ENCODE data around the gene APBA3.

The APBA3 gene

DNA sequence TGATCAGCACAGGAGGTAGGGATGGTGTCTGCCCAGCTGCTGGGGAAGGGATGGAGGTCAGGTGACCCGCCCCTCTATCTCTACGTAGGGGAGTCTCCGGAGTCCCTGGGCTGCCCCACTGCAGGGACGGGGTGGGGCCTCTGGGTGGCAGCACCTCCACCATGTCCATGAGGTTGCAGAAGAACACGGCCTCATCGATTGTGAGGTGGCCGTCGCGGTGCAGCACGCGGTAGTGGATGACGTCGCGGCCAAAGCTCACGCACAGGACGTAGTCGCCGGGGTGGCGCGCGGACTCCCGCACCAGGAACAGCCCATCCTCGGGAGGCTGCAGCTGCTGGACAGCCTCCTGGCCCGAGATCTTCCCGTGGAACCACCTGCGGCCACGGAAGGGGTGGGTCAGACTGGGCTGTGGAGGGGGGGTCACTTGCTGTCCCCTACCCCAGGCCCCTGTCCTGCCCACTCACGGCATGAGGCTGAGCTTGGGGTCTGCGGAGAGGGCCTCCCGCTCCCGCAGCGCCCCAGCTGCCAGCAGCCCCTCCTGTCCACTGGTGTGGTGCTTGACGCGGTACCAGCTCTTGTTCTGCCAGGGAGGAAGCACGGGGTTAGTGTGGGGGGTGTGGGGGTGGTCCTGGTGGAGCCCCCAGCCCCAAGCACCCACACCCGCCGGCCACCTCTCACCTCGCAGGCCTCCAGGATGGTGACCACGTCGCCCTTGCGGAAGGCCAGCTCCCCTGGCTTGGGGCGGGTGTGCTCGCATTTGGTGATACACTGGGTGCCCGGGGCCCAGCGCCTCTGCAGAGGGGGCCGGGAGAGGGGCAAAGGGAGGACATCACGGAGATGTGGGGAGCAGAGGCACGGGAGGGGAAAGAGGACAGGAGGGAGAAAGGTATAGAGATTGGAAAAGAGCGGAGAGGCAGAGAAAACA lies 22.4 kb upstream of the APBA3 start:
- peaks cover 32% of the 10 kb centered on the region for H3K36me3 Mint-ChIP-seq (ENCODE audit: insufficient read depth)
- DNase-seq = peak; percentile 44 to 57 (median 53)
- H3K27ac Mint-ChIP-seq = peak overlapping the region; percentile 54 to 82

DNA sequence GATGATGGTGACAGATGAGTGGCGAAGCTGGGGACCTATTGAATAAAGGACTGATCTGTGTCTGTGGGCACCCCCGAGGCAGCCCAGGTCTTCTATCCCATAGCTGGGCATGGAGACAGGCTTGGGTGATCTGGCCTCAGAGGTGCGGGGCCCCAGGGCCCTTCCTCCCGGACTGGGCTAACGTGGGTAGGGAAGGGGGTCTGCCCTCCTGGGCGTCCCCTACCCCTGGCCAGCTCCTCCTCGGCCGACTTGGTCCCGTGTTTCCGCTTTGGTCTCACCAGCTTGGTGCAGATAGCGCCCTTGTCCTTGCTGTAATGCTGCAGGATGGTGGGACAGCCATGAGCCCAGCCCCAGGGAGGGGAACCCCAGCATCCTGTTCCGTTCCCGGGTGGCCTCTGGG lies 21.4 kb upstream of the APBA3 start:
- ATAC-seq (replicated peaks) (no peak), DNase-seq (no peak)
- H3K27ac Mint-ChIP-seq = no peak overlapping the region
- H3K4me3 Mint-ChIP-seq = peak overlapping the region in 1 of 2 donors; percentile 4
- peaks cover 8 to 11% of the 10 kb centered on the region in 2 donors for H3K9me3 Mint-ChIP-seq
- H3K36me3 Mint-ChIP-seq (ENCODE audit: insufficient read depth) = peaks cover 32% of the 10 kb centered on the region
- H3K27me3 Mint-ChIP-seq = no peaks in the 10 kb centered on the region
- H3K4me1 Mint-ChIP-seq (ENCODE audit: low read depth in 2 of 2) = peaks cover 11 to 14% of the 10 kb centered on the region in 2 donors

More for the DNA sequence above, 22.4 kb upstream of the APBA3 start:
- ATAC-seq (replicated peaks) = peak; percentile 50
- peaks cover 15 to 18% of the 10 kb centered on the region in 2 donors for H3K4me1 Mint-ChIP-seq (ENCODE audit: low read depth in 2 of 2)
- no peaks in the 10 kb centered on the region for H3K27me3 Mint-ChIP-seq
- H3K4me3 Mint-ChIP-seq = peak overlapping the region; percentile 80 to 84
- H3K9me3 Mint-ChIP-seq = peaks cover 8 to 11% of the 10 kb centered on the region in 2 donors

DNA sequence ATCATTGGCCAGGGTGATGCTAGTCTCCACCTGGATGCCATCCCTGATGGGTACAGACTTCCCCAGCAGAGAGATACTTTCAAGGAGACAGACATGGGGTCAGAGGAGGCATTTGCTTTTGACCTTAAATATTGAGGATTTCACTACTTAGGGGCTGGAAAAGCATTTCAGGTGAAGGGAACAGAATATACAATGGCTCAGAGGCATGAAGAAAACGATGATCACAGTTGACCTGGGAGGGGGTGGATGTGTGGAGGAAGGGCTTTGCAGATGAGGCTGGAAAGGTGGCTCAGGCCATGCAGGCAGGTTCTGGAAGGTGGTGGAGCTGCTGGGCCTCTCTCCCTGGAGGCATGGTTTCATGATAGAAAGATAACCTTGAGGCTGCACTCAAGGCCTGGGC lies 20.8 kb upstream of the APBA3 start:
- Mint-ChIP-seq H3K36me3 (ENCODE audit: insufficient read depth) (peaks cover 32% of the 10 kb centered on the region), H3K4me1 (ENCODE audit: low read depth in 2 of 2) (peaks cover 11 to 14% of the 10 kb centered on the region in 2 donors), H3K9me3 (peaks cover 8 to 11% of the 10 kb centered on the region in 2 donors), H3K27ac (peak overlapping the region in 1 of 2 donors; percentile 82), H3K4me3 (no peak overlapping the region), H3K27me3 (no peaks in the 10 kb centered on the region)
- no peak for DNase-seq
- ATAC-seq (replicated peaks) = no peak

DNA sequence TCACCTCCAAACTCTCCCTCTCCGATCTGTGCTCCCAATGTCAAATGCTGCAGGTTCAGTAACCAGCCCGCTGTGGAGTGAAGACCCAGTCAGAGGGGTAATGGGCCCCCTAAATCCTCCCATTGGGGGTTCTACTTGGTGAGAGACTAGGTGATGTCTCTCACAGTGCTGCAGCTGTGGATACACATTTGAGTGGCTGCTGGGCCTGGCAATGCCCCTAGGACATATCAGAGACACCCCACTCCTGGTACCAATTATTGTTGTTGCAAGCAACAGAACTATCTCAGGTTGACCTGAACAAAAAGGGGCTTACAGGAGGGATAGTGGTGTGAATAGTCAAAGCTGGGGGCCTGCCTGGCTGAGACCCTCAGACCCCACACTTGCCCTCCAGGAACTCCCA lies 20.1 kb upstream of the APBA3 start:
- Mint-ChIP-seq H3K4me1 (ENCODE audit: low read depth in 2 of 2) (peaks cover 11 to 15% of the 10 kb centered on the region in 2 donors), H3K27ac (peak overlapping the region in 1 of 2 donors; percentile 82), H3K4me3 (no peak overlapping the region), H3K27me3 (no peaks in the 10 kb centered on the region), H3K9me3 (peaks cover 8 to 11% of the 10 kb centered on the region in 2 donors), H3K36me3 (ENCODE audit: insufficient read depth) (peaks cover 30% of the 10 kb centered on the region)
- ATAC-seq (replicated peaks) (no peak), DNase-seq (no peak)

DNA sequence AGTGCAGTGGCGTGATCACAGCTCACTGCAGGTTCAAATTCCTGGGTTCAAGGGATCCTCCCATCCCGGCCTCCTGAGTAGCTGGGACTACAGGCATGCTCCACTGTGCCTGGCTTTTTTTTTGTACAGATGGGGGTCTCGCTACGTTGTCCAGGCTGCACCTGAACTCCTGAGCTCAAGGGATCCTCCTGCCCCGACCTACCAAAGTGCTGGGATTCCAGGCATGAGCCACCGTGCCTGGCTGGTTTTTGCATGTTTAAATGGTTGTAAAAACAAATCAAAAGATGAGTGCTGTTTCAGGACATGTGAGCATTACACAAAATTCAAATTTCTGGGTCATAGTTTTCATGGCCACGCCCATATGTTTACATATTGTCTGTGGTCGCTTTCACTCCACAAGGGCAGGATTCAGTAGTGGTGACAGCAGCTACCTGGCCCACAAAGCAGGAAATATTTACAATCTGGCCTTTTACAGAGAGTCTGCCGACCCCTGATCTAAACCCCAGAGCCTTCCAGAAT lies 19.4 kb upstream of the APBA3 start:
- peaks cover 29% of the 10 kb centered on the region for H3K36me3 Mint-ChIP-seq (ENCODE audit: insufficient read depth)
- no peak overlapping the region for H3K4me3 Mint-ChIP-seq
- no peak for DNase-seq

DNA sequence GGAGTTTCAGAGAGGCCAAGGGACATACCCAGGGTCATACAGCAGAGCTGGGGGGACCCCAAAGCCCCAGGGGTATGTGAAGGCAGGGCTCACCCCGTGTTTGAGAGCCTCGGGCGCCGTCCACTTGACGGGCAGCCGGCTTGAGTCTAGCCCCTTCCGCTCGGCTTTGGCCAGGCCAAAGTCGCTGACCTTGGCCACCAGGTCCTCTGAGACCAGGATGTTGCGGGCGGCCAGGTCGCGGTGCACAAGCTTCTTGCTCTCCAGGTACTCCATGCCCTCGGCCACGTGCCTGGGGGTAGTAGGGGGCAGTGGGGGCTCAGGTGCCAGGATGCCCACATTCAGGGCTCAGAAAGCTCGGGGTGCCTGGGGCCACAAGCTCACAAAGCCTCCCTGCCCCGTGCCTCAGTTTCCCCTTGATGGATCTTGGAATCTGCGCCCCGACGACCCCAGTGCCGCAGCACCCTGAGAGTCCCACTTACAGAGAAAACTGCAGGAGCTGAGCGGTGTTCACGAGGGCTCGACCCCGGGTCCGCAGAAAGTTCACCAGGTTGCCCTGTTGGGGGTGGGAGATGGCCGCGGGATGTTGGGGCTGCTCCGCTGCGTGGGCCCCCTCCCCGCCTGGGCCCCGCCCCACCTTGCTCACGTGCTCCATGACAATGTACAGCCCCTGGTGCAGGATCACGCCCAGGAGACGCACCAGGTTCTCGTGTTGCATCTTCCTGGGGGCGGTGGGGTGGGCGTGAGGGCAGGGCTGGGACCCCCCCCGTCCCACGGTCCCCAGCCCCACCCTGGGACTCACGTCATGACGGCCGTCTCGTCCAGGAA lies 17.6 kb upstream of the APBA3 start:
- Mint-ChIP-seq H3K27me3 (no peaks in the 10 kb centered on the region), H3K4me1 (ENCODE audit: low read depth in 2 of 2) (peaks cover 5 to 8% of the 10 kb centered on the region in 2 donors), H3K36me3 (ENCODE audit: insufficient read depth) (peaks cover 21% of the 10 kb centered on the region), H3K9me3 (peaks cover 8 to 11% of the 10 kb centered on the region in 2 donors), H3K27ac (no peak overlapping the region), H3K4me3 (no peak overlapping the region)
- DNase-seq (no peak), ATAC-seq (replicated peaks) (no peak)

More for the DNA sequence above, 19.4 kb upstream of the APBA3 start:
- peak; percentile 27 for ATAC-seq (replicated peaks)
- peaks cover 8 to 11% of the 10 kb centered on the region in 2 donors for H3K9me3 Mint-ChIP-seq
- H3K4me1 Mint-ChIP-seq (ENCODE audit: low read depth in 2 of 2) = peaks cover 11 to 15% of the 10 kb centered on the region in 2 donors
- no peak overlapping the region for H3K27ac Mint-ChIP-seq
- H3K27me3 Mint-ChIP-seq = no peaks in the 10 kb centered on the region

DNA sequence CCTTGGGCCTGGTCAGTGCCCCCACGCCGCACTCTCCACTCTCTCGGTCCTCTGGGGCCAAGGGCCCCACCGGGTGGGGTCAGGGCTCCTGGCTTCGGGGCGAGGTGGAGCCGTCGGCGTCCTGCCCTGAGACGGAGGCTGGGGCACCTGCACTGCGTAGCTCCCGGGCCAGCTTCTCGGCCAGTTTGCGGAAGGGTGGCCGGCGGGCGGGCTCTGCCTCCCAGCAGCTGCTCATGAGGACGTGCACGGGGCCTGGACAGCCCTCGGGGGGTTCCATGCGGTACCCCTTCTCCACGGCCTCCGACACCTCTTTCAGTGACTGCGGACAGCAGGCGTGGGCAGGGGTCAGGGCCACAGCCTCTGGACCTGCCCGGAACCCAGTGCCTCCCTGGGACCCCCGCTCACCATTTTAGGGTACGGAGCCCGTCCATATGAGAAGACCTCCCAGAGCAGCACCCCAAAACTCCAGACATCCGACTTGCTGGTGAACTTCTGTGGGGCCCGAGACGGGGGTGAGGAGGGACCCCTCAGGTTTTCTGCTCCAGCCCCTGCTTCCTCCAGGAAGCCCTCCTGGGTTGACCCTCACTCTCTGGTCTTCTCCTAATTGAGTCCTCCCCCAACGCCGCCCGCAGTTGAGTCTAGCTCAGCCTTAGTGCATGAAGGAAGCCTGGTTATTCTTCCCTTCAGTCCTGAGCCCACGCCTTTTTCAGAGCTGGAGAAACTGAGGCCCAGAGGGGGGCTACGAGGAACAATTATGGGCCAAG lies 16.8 kb upstream of the APBA3 start:
- Mint-ChIP-seq H3K27ac (no peak overlapping the region), H3K9me3 (peaks cover 8 to 11% of the 10 kb centered on the region in 2 donors), H3K27me3 (no peaks in the 10 kb centered on the region), H3K36me3 (ENCODE audit: insufficient read depth) (peaks cover 16% of the 10 kb centered on the region), H3K4me1 (ENCODE audit: low read depth in 2 of 2) (peaks cover 8 to 9% of the 10 kb centered on the region in 2 donors), H3K4me3 (no peak overlapping the region)
- ATAC-seq (replicated peaks) (no peak), DNase-seq (no peak)

DNA sequence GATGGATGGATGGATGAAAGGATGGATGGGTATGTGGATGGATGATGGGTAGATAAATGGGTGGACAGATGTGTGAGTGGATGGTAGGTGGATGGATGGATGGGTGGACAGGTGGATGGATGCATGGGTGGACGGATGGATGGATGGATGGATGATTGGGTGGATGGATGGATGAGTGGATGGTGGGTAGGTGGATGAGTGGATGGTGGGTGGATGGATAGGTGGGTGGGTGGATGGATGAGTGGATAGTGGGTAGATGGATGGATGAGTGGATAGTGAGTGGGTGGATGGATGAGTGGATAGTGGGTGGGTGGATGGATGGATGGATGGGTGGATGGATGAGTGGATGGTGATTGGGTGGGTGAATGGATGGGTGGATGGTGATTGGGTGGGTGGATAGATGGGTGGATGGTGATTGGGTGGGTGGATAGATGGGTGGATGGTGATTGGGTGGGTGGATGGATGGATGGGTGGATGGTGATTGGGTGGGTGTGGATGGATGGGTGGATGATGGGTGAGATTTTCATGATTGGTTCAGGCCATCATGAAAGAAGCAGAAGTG lies 15.1 kb upstream of the APBA3 start:
- H3K9me3 Mint-ChIP-seq = peaks cover 1 to 2% of the 10 kb centered on the region in 2 donors
- no peak for ATAC-seq (replicated peaks)
- peaks cover 5 to 7% of the 10 kb centered on the region in 2 donors for H3K4me1 Mint-ChIP-seq (ENCODE audit: low read depth in 2 of 2)
- H3K4me3 Mint-ChIP-seq = no peak overlapping the region
- no peak for DNase-seq
- peaks cover 11% of the 10 kb centered on the region for H3K36me3 Mint-ChIP-seq (ENCODE audit: insufficient read depth)
- no peaks in the 10 kb centered on the region for H3K27me3 Mint-ChIP-seq
- peak overlapping the region in 1 of 2 donors; percentile 38 for H3K27ac Mint-ChIP-seq

DNA sequence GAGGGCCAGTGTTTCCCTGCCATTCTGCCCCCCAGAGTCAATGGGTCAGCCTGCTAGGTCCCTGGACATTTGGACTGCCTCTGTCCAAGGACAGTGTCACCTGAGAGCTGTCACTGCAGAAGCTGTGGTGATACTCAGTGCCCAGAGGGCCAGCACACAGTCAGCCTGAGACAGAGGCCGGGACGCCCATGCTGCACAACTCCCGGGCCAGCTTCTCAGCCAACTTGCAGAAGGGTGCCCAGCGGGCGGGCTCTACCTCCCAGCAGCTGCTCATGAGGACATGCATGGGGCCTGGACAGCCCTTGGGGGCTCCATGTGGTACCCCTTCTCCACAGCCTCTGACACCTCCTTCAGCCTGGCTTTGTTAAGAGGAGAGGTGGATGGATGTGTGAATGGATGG lies 14.3 kb upstream of the APBA3 start:
- no peak for DNase-seq
- peak overlapping the region in 1 of 2 donors; percentile 38 for H3K27ac Mint-ChIP-seq
- H3K27me3 Mint-ChIP-seq = no peaks in the 10 kb centered on the region
- no peak for ATAC-seq (replicated peaks)
- no peaks in the 10 kb centered on the region for H3K9me3 Mint-ChIP-seq
- peaks cover 13% of the 10 kb centered on the region for H3K36me3 Mint-ChIP-seq (ENCODE audit: insufficient read depth)
- no peak overlapping the region for H3K4me3 Mint-ChIP-seq
- peaks cover 4 to 9% of the 10 kb centered on the region in 2 donors for H3K4me1 Mint-ChIP-seq (ENCODE audit: low read depth in 2 of 2)

DNA sequence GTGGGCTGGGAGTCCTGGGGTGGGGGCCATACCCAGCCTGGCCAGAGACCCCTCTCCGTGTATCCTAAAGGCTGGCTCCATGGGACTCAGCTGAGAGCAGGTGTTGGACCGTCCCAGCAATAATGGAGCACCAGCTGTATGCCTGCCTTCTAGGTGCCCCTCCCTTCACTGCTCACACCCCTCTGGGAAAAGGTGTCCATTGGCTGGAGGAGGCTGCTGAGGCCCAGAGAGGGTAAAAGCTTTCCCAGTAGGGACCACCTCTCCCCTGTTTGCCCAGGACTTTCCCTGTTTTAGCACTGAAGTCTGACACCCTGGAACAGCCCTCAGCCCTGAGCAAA lies 13.9 kb upstream of the APBA3 start:
- Mint-ChIP-seq H3K9me3 (no peaks in the 10 kb centered on the region), H3K4me1 (ENCODE audit: low read depth in 2 of 2) (peaks cover 4 to 9% of the 10 kb centered on the region in 2 donors), H3K36me3 (ENCODE audit: insufficient read depth) (peaks cover 13% of the 10 kb centered on the region), H3K27ac (peak overlapping the region in 1 of 2 donors; percentile 38), H3K27me3 (no peaks in the 10 kb centered on the region), H3K4me3 (no peak overlapping the region)
- ATAC-seq (replicated peaks) (no peak), DNase-seq (no peak)

DNA sequence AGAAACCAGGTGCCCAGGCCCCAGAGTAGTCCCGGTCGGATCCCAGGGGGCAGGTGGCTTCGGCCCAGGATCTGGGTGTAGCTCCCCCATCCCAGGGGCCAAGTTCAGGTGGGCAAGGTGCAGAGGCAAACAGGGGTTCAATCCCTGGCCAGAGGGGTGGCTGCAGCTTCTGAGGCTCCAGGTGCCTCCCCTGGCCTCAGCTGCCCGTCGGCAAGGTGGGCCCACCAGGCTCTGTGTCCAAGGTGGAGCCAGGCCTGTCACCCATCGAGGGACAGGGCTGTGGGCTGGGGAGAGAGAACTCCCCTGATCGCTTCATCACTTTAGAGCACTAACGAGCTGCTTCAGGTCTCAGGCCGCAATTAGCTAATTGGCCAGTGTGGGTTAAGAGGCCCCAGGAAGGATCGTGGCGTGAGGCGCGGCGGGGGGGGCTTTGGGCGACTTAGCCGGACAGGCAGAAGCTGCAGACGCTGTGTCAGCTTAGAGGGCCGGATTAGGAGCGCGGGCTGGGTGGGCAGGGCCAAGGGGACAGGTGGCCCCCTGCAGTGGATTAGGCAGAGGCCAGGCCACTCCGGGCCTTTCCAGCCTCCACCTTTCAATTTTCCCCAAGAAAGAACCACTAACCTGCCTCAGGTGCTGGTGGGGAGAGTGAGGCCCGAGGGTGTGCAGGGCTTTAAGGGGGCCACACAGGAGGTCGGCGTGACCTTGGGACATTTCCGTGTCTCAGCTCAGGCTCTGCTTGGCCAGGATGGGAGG lies 13.3 kb upstream of the APBA3 start:
- Mint-ChIP-seq H3K9me3 (no peaks in the 10 kb centered on the region), H3K27me3 (no peaks in the 10 kb centered on the region), H3K4me3 (no peak overlapping the region), H3K4me1 (ENCODE audit: low read depth in 2 of 2) (peaks cover 4 to 9% of the 10 kb centered on the region in 2 donors), H3K27ac (no peak overlapping the region), H3K36me3 (ENCODE audit: insufficient read depth) (peaks cover 13% of the 10 kb centered on the region)
- DNase-seq = no peak
- no peak for ATAC-seq (replicated peaks)

Data from effector memory CD8-positive, alpha-beta T cell (primary cell).